Cardiac muscle cell (in vitro differentiated cells and primary cell): Measurements from ENCODE around the gene OAS2. TPM values are rescaled to one million over a fixed set of nuclear protein-coding genes. Genes with fewer than 3 reads are reported as not detected.

Experiments
- DNase-seq, 2 donors: peaks; one replicate each; pipeline versions ENCODE4 v3.0.0 to v3.0.0-alpha.2; 2010 to 2017; ENCODE audit warnings: low read depth in 1 of 2, low spot score in 1 of 2
- H3K27ac ChIP-seq: fragments of 200-600 bp; sonication (generic); 2 replicates; pipeline ENCODE4 v1.5.1; 2016
- H3K27me3 ChIP-seq: fragments of 200-600 bp; sonication (generic); 2 replicates; pipeline ENCODE4 v1.6.0; 2016; ENCODE audit warnings: control low read depth
- H3K36me3 ChIP-seq: fragments of 200-600 bp; sonication (generic); 2 replicates; pipeline ENCODE4 v1.5.1; 2016; ENCODE audit warnings: control low read depth
- H3K4me1 ChIP-seq: fragments of 200-600 bp; sonication (generic); 2 replicates; pipeline ENCODE4 v1.8.1; 2017; ENCODE audit warnings: low read depth, mild to moderate bottlenecking, mixed run types
- H3K4me3 ChIP-seq: fragments of 200-600 bp; sonication (generic); 2 replicates; pipeline ENCODE4 v1.5.1; 2016; ENCODE audit warnings: mild to moderate bottlenecking
- H3K9me3 ChIP-seq: fragments of 200-600 bp; sonication (generic); 2 replicates; pipeline ENCODE4 v1.5.1; 2017; ENCODE audit warnings: low read depth, mild to moderate bottlenecking, control low read depth
- polyA plus RNA-seq: library from polyadenylated mRNA; unstranded; fragments of >200 nt; fragmentation: Nextera tagmentation; extraction: Ambion mirVana; gene quantifications from 2 replicates; pipeline ENCODE4 v1.2.1, GENCODE V29; 2016
- total RNA-seq: library from RNA; depleted of rRNA; stranded (reverse); fragments of >200 nt; gene quantifications from 2 replicates; pipeline ENCODE4 v1.2.3, GENCODE V29; 2016
- TF ChIP-seq, protein P1 (sequence below): IDR thresholded peaks from 2 replicates; pipeline ENCODE4 v1.5.1; 2012; ENCODE audit warnings: low read depth, mild to moderate bottlenecking, low read length

The OAS2 gene
- total and polyA plus RNA-seq, 2 experiments from 2014 or later = not detected

DNA sequence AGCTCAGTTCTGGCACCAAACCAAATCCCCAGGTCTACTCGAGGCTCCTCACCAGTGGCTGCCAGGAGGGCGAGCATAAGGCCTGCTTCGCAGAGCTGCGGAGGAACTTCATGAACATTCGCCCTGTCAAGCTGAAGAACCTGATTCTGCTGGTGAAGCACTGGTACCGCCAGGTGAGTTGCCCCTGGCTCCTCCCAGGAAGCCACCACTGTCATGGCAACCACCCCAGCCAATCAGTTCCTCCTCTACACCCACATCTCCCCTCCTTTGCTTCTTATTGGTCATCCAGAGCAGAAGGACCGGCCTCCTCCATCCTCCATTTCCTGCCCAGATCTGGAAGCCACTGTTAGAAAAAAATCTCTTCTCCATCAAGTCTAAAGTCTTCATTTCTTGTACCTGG, 17.2 kb upstream of the OAS2 start:
- no peak for DNase-seq

DNA sequence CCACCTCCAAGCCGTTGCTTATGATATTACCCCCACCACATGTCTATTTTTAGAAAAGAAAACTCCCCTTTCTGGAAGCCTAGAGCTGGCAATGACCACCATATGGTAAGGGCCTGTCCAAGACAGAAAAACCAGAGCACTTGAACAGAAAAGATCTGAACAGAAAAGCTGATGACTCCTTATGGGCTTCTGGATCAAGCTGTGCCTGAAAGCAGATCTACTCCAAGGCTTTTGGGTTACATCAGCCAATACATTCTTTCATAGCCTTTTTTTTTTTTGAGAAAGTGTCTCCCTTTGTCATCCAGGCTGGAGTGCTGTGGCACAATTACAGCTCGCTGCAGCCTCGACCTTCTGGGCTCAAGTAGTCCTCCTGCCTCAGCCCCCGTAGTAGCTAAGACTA, 16.8 kb upstream of the OAS2 start:
- Histone ChIP-seq H3K9me3 (no peaks in the 10 kb centered on the region), H3K27ac (no peak overlapping the region), H3K4me3 (no peak overlapping the region), H3K27me3 (no peaks in the 10 kb centered on the region), H3K36me3 (no peaks in the 10 kb centered on the region), H3K4me1 (no peaks in the 10 kb centered on the region)
- DNase-seq = no peak
- TF ChIP-seq, protein P1, sequence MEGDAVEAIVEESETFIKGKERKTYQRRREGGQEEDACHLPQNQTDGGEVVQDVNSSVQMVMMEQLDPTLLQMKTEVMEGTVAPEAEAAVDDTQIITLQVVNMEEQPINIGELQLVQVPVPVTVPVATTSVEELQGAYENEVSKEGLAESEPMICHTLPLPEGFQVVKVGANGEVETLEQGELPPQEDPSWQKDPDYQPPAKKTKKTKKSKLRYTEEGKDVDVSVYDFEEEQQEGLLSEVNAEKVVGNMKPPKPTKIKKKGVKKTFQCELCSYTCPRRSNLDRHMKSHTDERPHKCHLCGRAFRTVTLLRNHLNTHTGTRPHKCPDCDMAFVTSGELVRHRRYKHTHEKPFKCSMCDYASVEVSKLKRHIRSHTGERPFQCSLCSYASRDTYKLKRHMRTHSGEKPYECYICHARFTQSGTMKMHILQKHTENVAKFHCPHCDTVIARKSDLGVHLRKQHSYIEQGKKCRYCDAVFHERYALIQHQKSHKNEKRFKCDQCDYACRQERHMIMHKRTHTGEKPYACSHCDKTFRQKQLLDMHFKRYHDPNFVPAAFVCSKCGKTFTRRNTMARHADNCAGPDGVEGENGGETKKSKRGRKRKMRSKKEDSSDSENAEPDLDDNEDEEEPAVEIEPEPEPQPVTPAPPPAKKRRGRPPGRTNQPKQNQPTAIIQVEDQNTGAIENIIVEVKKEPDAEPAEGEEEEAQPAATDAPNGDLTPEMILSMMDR = no peak

More for the DNA sequence above, 17.2 kb upstream of the OAS2 start:
- H3K9me3 ChIP-seq = no peaks in the 10 kb centered on the region
- H3K4me3 ChIP-seq = no peak overlapping the region
- no peaks in the 10 kb centered on the region for H3K4me1 ChIP-seq
- H3K36me3 ChIP-seq = no peaks in the 10 kb centered on the region
- TF ChIP-seq, protein P1 = no peak
- no peak overlapping the region for H3K27ac ChIP-seq
- no peaks in the 10 kb centered on the region for H3K27me3 ChIP-seq

DNA sequence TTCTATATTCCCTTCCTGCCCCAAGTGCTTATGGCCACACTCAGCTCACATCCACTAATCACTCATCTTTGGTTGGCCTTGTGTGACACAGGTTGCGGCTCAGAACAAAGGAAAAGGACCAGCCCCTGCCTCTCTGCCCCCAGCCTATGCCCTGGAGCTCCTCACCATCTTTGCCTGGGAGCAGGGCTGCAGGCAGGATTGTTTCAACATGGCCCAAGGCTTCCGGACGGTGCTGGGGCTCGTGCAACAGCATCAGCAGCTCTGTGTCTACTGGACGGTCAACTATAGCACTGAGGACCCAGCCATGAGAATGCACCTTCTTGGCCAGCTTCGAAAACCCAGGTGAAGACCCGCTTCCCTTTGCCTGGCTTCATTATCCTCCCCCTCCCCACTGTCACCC, 15.8 kb upstream of the OAS2 start:
- Histone ChIP-seq H3K9me3 (no peaks in the 10 kb centered on the region), H3K36me3 (no peaks in the 10 kb centered on the region), H3K27me3 (no peaks in the 10 kb centered on the region), H3K4me3 (no peak overlapping the region), H3K27ac (no peak overlapping the region), H3K4me1 (no peaks in the 10 kb centered on the region)
- DNase-seq = no peak
- TF ChIP-seq, protein P1 = no peak

DNA sequence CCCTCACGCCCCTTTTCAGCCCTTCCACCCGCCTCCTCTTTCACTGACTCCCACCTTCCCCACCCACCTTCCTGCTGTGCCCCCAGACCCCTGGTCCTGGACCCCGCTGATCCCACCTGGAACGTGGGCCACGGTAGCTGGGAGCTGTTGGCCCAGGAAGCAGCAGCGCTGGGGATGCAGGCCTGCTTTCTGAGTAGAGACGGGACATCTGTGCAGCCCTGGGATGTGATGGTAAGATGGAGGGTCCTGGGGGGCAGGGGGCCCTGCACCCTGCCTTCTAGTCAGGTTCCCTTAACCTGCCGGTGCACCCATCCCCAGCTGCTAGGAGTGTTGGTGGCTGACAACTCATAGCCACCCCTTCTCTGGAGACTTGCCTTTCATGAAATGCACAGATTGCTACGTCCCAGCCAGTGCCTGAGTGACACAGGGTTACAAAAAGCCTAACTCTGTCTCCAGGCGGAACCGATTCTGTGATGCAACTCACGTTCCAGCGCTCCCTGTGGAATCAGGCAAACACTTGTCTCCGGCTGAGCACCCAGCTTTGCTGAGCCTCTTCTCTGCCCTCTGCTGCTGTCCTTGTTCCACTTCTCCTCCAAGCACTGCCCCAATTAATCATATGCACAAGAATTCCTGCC, 15.0 kb upstream of the OAS2 start:
- Histone ChIP-seq H3K27me3 (no peaks in the 10 kb centered on the region), H3K27ac (no peak overlapping the region), H3K36me3 (no peaks in the 10 kb centered on the region), H3K4me3 (no peak overlapping the region), H3K9me3 (no peaks in the 10 kb centered on the region), H3K4me1 (no peaks in the 10 kb centered on the region)
- TF ChIP-seq, protein P1 = no peak
- DNase-seq = no peak

DNA sequence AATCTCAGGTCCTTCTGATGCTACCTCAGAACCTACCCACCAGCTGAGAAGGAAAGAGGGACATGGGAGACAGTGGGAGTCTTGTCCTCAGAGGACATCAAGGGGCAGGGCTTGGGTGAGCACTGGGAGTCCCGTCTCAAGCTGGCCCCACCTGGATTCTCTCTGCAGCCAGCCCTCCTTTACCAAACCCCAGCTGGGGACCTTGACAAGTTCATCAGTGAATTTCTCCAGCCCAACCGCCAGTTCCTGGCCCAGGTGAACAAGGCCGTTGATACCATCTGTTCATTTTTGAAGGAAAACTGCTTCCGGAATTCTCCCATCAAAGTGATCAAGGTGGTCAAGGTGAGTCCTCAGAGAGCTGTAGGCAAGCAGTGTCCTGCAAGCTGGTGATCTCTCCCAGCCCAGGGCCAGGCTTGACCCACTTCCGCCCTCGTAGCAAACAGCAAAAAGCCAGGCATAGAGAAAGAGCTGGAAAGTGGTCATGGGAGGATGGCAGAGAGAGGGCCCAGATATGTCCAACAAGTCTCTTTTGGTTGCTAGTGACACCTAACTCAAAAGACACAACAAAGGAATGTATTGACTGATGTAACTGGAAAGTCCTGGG, 14.2 kb upstream of the OAS2 start:
- H3K36me3 ChIP-seq = no peaks in the 10 kb centered on the region
- TF ChIP-seq, protein P1 = no peak

More for the DNA sequence above, 14.2 kb upstream of the OAS2 start:
- no peak overlapping the region for H3K4me3 ChIP-seq
- no peak for DNase-seq
- no peaks in the 10 kb centered on the region for H3K27me3 ChIP-seq
- no peaks in the 10 kb centered on the region for H3K9me3 ChIP-seq
- H3K27ac ChIP-seq = no peak overlapping the region
- no peaks in the 10 kb centered on the region for H3K4me1 ChIP-seq
